H9 (cell line): ENCODE results near the gene COLQ. TPM values are rescaled to one million over a fixed set of nuclear protein-coding genes. Genes with fewer than 3 reads are reported as not detected.

Experiments
- DNase-seq: peaks from one replicate; pipeline ENCODE4 v3.0.0-alpha.2; 2017
- H2AFZ ChIP-seq: one replicate; pipeline ENCODE4 v1.6.1; 2013; ENCODE audit warnings: mild to moderate bottlenecking, low read length, control low read depth, moderate library complexity
- H2AK5ac ChIP-seq: 2 replicates; pipeline ENCODE4 v1.6.1; 2013; ENCODE audit warnings: low read length, control low read depth, mixed read lengths; ENCODE audit not compliant: insufficient read length
- H2BK120ac ChIP-seq: one replicate; pipeline ENCODE4 v1.6.1; 2013; ENCODE audit warnings: low read depth, mild to moderate bottlenecking, low read length, control low read depth, inconsistent platforms; ENCODE audit not compliant: poor library complexity, severe bottlenecking
- H2BK12ac ChIP-seq: 2 replicates; pipeline ENCODE4 v1.6.1; 2013; ENCODE audit warnings: low read length, control low read depth, mixed read lengths, low read depth; ENCODE audit not compliant: insufficient read length
- H2BK15ac ChIP-seq: 2 replicates; pipeline ENCODE4 v1.6.1; 2013; ENCODE audit warnings: low read depth, low read length, control low read depth
- H2BK20ac ChIP-seq: one replicate; pipeline ENCODE4 v1.6.1; 2013; ENCODE audit warnings: low read depth, mild to moderate bottlenecking, low read length, control low read depth, inconsistent platforms; ENCODE audit not compliant: poor library complexity, severe bottlenecking
- H2BK5ac ChIP-seq: 2 replicates; pipeline ENCODE4 v1.6.1; 2013; ENCODE audit warnings: low read length, control low read depth, mixed read lengths; ENCODE audit not compliant: insufficient read length
- H3K14ac ChIP-seq: 2 replicates; pipeline ENCODE4 v1.6.1; 2013; ENCODE audit warnings: low read length, control low read depth; ENCODE audit not compliant: insufficient read depth
- H3K18ac ChIP-seq: 2 replicates; pipeline ENCODE4 v1.6.1; 2013; ENCODE audit warnings: low read depth, mild to moderate bottlenecking, mixed read lengths, low read length, control low read depth; ENCODE audit not compliant: insufficient read length
- H3K23ac ChIP-seq: 2 replicates; pipeline ENCODE4 v1.6.1; 2013; ENCODE audit warnings: low read length, control low read depth, mixed read lengths, low read depth; ENCODE audit not compliant: insufficient read length
- H3K23me2 ChIP-seq: 2 replicates; pipeline ENCODE4 v1.6.1; 2013; ENCODE audit warnings: low read depth, mild to moderate bottlenecking, mixed read lengths, low read length, control low read depth; ENCODE audit not compliant: insufficient read length, poor library complexity, severe bottlenecking
- H3K27ac ChIP-seq: 2 replicates; pipeline ENCODE4 v1.5.1; 2013; ENCODE audit warnings: low read length, control low read depth, mixed read lengths, low read depth; ENCODE audit not compliant: insufficient read length
- H3K27me3 ChIP-seq: 2 replicates; pipeline ENCODE4 v1.6.1; 2013; ENCODE audit warnings: low read length, control low read depth, inconsistent platforms; ENCODE audit not compliant: insufficient read depth
- H3K4ac ChIP-seq: 2 replicates; pipeline ENCODE4 v1.6.1; 2013; ENCODE audit warnings: low read depth, mild to moderate bottlenecking, control low read depth, inconsistent platforms, low read length, moderate library complexity
- H3K4me1 ChIP-seq: 2 replicates; pipeline ENCODE4 v1.6.1; 2013; ENCODE audit warnings: low read length, control low read depth, inconsistent platforms; ENCODE audit not compliant: insufficient read depth
- H3K4me2 ChIP-seq: 2 replicates; pipeline ENCODE4 v1.6.1; 2013; ENCODE audit warnings: low read length, control low read depth, mixed read lengths; ENCODE audit not compliant: insufficient read length, insufficient read depth
- H3K56ac ChIP-seq: 2 replicates; pipeline ENCODE4 v1.6.1; 2013; ENCODE audit warnings: low read depth, mild to moderate bottlenecking, mixed read lengths, low read length, control low read depth; ENCODE audit not compliant: insufficient read length
- H3K79me1 ChIP-seq: 2 replicates; pipeline ENCODE4 v1.6.1; 2013; ENCODE audit warnings: low read depth, mild to moderate bottlenecking, moderate library complexity, low read length, control low read depth, inconsistent platforms; ENCODE audit not compliant: insufficient read depth, poor library complexity, severe bottlenecking
- H3K79me2 ChIP-seq: 2 replicates; pipeline ENCODE4 v1.6.1; 2013; ENCODE audit warnings: low read length, control low read depth, inconsistent platforms; ENCODE audit not compliant: insufficient read depth
- H3K9ac ChIP-seq: 2 replicates; pipeline ENCODE4 v1.6.1; 2013; ENCODE audit warnings: low read length, control low read depth, mixed read lengths; ENCODE audit not compliant: insufficient read length; ENCODE audit errors: extremely low read depth
- H3K9me3 ChIP-seq: one replicate; pipeline ENCODE4 v1.6.1; 2013; ENCODE audit warnings: low read depth, low read length, inconsistent platforms; ENCODE audit not compliant: control insufficient read depth
- H3T11ph ChIP-seq: one replicate; pipeline ENCODE4 v1.6.1; 2013; ENCODE audit warnings: mild to moderate bottlenecking, low read length, control low read depth, inconsistent platforms
- H4K20me1 ChIP-seq: one replicate; pipeline ENCODE4 v1.6.1; 2013; ENCODE audit not compliant: control insufficient read depth, insufficient read length, insufficient read depth
- H4K5ac ChIP-seq: 2 replicates; pipeline ENCODE4 v1.6.1; 2013; ENCODE audit warnings: low read depth, mild to moderate bottlenecking, mixed read lengths, low read length, control low read depth; ENCODE audit not compliant: insufficient read length
- H4K8ac ChIP-seq: replicated peaks from 2 replicates; pipeline ENCODE4 v1.6.1; 2013; ENCODE audit warnings: low read length, control low read depth, mixed read lengths, low read depth; ENCODE audit not compliant: insufficient read length
- H4K91ac ChIP-seq: 2 replicates; pipeline ENCODE4 v1.6.1; 2013; ENCODE audit warnings: low read depth, mild to moderate bottlenecking, moderate library complexity, mixed read lengths, low read length, control low read depth; ENCODE audit not compliant: insufficient read length
- H3K27ac Mint-ChIP-seq, 3 experiments: 2 replicates in 2 of 3; 3 replicates in 1 of 3; pipeline ENCODE4 v1.8.0; 2020 to 2021; ENCODE audit warnings: mixed read lengths in 3 of 3, mild to moderate bottlenecking in 1 of 3, moderate library complexity in 1 of 3
- H3K27me3 Mint-ChIP-seq: 2 replicates; pipeline ENCODE4 v1.8.0; 2021; ENCODE audit warnings: low read depth, mild to moderate bottlenecking, moderate library complexity, mixed read lengths
- H3K36me3 Mint-ChIP-seq, 3 experiments: 2 replicates in 2 of 3; 3 replicates in 1 of 3; pipeline ENCODE4 v1.8.0; 2020 to 2021; ENCODE audit warnings: low read depth in 3 of 3, mixed read lengths in 3 of 3; ENCODE audit not compliant: insufficient read depth in 1 of 3
- H3K4me1 Mint-ChIP-seq, 2 experiments: 2 replicates each; pipeline ENCODE4 v1.8.0; 2020; ENCODE audit warnings: mixed read lengths in 2 of 2
- H3K4me3 Mint-ChIP-seq, 2 experiments: 2 replicates in 1 of 2; 3 replicates in 1 of 2; pipeline ENCODE4 v1.8.0; 2020 to 2021; ENCODE audit warnings: mild to moderate bottlenecking in 2 of 2, mixed read lengths in 2 of 2, moderate library complexity in 1 of 2
- H3K9me3 Mint-ChIP-seq, 2 experiments: 2 replicates in 1 of 2; 3 replicates in 1 of 2; pipeline ENCODE4 v1.8.0; 2020; ENCODE audit warnings: mild to moderate bottlenecking in 2 of 2, mixed read lengths in 2 of 2, moderate library complexity in 1 of 2
- CTCF ChIP-seq: fragments of 200-600 bp; sonication (generic); conservative IDR thresholded peaks from 3 replicates; pipeline ENCODE4 v1.8.0; 2021; ENCODE audit warnings: antibody characterized with exemption, mild to moderate bottlenecking
- WGBS: extraction: QIAGEN DNeasy Blood & Tissue Kit; methylation state at CpG from one replicate; pipeline ENCODE4 v1.1.7; 2013; ENCODE audit warnings: missing lambda C conversion rate, low lambda C conversion rate, mixed read lengths; ENCODE audit not compliant: insufficient read length; ENCODE audit errors: extremely low coverage; 5-methylcytosine and 5-hydroxymethylcytosine counted together
- total RNA-seq: library from RNA; stranded (reverse); gene quantifications from 2 replicates; pipeline ENCODE4 v1.2.1, GENCODE V29; 2021

The COLQ gene
- total RNA-seq, 1 experiment from 2014 or later: 0.61 TPM

GRCh38 chr3:15403495-15403894, 118.0 kb downstream of the COLQ start:
- Mint-ChIP-seq H3K9me3 (peaks cover under 1 to 2% of the 10 kb centered on the region in 2 experiments; a peak in 2 of 5 replicates), H3K36me3 (no peaks in the 10 kb centered on the region), H3K27ac (no peak overlapping the region), H3K27me3 (no peaks in the 10 kb centered on the region), H3K4me3 (no peak overlapping the region), H3K4me1 (no peaks in the 10 kb centered on the region)
- H2AFZ ChIP-seq: no peak overlapping the region
- no peaks in the 10 kb centered on the region for H3K23me2 ChIP-seq
- no peak overlapping the region for H3K4ac ChIP-seq
- no peak overlapping the region for H3K23ac ChIP-seq
- H3K79me1 ChIP-seq: no peaks in the 10 kb centered on the region
- no peak overlapping the region for H4K91ac ChIP-seq
- DNase-seq: no peak
- H3K4me1 ChIP-seq: no peaks in the 10 kb centered on the region
- TF ChIP-seq CTCF: no peak
- H2BK5ac ChIP-seq: no peak overlapping the region
- no peak overlapping the region for H3K18ac ChIP-seq
- H2AK5ac ChIP-seq: no peak overlapping the region
- H3K9me3 ChIP-seq: no peaks in the 10 kb centered on the region
- H3K56ac ChIP-seq: no peak overlapping the region
- no peak overlapping the region for H3K27ac ChIP-seq
- no peak overlapping the region for H2BK120ac ChIP-seq
- H3T11ph ChIP-seq: no peak overlapping the region
- no CpG with 5 or more reads among the region's 3 CpGs for WGBS
- H4K20me1 ChIP-seq: no peaks in the 10 kb centered on the region
- H3K14ac ChIP-seq: no peak overlapping the region
- H3K27me3 ChIP-seq: no peaks in the 10 kb centered on the region
- no peak overlapping the region for H4K8ac ChIP-seq
- H2BK12ac ChIP-seq: no peak overlapping the region
- H2BK20ac ChIP-seq: no peak overlapping the region
- no peak overlapping the region for H4K5ac ChIP-seq
- H3K4me2 ChIP-seq: no peak overlapping the region
- H3K79me2 ChIP-seq: no peaks in the 10 kb centered on the region
- H2BK15ac ChIP-seq: no peak overlapping the region
- no peak overlapping the region for H3K9ac ChIP-seq
